Panc1 (cell line): ENCODE measurements around the gene MRPS9.

Experiments used
- TCF7L2 ChIP-seq: IDR thresholded peaks from 2 replicates; pipeline ENCODE4 v1.6.1; 2011; ENCODE audit warnings: mild to moderate bottlenecking, low read depth, low read length, inconsistent platforms
- TF ChIP-seq, protein P1 (sequence below): fragments of 450-650 bp; IDR thresholded peaks from 2 replicates; pipeline ENCODE4 v1.5.1; 2017; ENCODE audit warnings: mild to moderate bottlenecking

GRCh38 chr2:105039559-105039958, 1.7 kb downstream of the MRPS9 start:
- TF ChIP-seq, protein P1, sequence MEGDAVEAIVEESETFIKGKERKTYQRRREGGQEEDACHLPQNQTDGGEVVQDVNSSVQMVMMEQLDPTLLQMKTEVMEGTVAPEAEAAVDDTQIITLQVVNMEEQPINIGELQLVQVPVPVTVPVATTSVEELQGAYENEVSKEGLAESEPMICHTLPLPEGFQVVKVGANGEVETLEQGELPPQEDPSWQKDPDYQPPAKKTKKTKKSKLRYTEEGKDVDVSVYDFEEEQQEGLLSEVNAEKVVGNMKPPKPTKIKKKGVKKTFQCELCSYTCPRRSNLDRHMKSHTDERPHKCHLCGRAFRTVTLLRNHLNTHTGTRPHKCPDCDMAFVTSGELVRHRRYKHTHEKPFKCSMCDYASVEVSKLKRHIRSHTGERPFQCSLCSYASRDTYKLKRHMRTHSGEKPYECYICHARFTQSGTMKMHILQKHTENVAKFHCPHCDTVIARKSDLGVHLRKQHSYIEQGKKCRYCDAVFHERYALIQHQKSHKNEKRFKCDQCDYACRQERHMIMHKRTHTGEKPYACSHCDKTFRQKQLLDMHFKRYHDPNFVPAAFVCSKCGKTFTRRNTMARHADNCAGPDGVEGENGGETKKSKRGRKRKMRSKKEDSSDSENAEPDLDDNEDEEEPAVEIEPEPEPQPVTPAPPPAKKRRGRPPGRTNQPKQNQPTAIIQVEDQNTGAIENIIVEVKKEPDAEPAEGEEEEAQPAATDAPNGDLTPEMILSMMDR, result no peak
- TF ChIP-seq TCF7L2, result no peak
